ENCODE results near the gene HACD4. TPM values are rescaled to one million over a fixed set of nuclear protein-coding genes. Genes with fewer than 3 reads are reported as not detected.

The HACD4 gene
- total RNA-seq, 2 experiments from 2014 or later, result 4.0 to 4.1 TPM

DNA sequence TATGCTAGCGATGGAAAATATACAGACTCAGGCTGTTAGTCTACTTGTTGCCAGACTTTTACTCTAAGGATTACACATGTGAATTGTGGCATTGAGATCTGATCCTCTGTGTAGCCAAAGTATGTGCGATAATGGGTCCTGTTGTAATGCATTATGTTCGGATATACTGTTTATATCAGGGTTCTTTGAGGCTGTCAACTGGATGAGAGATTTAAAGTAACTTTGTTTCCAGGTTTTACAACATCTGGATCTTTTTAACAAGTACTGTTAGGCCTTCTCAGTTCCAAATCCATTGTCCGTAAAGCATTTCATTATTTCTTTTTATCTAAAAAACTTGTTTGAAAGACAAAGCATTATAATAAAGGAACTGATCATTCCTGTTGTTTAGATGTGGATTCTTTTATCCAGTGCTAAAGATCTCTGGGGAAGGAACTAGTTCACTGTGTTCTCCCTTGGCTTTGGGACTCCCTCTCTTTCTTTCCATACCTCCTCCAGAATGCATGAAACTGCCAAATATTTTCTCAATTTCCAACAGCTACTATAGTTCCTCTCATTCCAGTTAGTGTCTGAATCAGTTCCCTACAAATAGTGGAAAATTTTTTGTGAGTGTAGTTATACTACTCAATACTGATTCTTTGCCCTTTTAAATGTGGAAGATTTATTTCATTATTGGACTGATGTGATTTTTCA lies 68.8 kb downstream of the HACD4 start:
- H3K27me3 Mint-ChIP-seq, result no peaks in the 10 kb centered on the region
- ChIA-PET CTCF (interaction anchor here (1.4 kb wide), 2 partner anchors 21 to 149 kb away, joined by 3 read pairs; no protein-coding TSS in a partner anchor), POLR2A (interaction anchor here (0.7 kb wide), 1 partner anchor 10 kb away, joined by 3 read pairs; no protein-coding TSS in a partner anchor)
- H3K27ac Mint-ChIP-seq, result no peak overlapping the region
- DNase-seq, result no peak
- no peak for ATAC-seq
- H3K36me3 Mint-ChIP-seq (ENCODE audit: low read depth), result peaks cover 15% of the 10 kb centered on the region
- TF ChIP-seq, protein P1, sequence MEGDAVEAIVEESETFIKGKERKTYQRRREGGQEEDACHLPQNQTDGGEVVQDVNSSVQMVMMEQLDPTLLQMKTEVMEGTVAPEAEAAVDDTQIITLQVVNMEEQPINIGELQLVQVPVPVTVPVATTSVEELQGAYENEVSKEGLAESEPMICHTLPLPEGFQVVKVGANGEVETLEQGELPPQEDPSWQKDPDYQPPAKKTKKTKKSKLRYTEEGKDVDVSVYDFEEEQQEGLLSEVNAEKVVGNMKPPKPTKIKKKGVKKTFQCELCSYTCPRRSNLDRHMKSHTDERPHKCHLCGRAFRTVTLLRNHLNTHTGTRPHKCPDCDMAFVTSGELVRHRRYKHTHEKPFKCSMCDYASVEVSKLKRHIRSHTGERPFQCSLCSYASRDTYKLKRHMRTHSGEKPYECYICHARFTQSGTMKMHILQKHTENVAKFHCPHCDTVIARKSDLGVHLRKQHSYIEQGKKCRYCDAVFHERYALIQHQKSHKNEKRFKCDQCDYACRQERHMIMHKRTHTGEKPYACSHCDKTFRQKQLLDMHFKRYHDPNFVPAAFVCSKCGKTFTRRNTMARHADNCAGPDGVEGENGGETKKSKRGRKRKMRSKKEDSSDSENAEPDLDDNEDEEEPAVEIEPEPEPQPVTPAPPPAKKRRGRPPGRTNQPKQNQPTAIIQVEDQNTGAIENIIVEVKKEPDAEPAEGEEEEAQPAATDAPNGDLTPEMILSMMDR (IDR thresholded peaks at IDR 0.05), result no peak
- H3K9me3 Mint-ChIP-seq, result peaks cover 2% of the 10 kb centered on the region
- intact Hi-C loops (cut with micrococcal nuclease), result no loop called here
- peaks cover 3% of the 10 kb centered on the region for H3K4me1 Mint-ChIP-seq (ENCODE audit: low read depth)
- H3K4me3 Mint-ChIP-seq, result no peak overlapping the region

DNA sequence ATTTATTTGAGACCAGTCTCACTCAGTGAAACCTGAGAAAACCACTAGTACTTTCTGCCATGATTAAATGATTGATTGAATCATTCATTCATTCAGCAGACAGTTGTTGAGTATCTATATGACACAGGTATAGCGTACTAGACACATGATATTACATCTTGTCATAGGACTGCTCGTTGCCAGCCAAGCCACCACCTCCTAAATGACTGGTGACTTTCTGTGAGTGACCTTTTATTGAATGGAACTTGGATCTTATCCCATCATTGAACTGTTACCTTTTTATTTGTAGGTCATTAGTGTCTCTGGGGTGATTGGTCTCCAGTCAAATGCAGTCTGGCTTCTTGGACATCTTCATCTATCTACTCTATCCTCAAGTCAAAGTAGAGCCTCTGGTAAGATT lies 80.7 kb downstream of the HACD4 start:
- Mint-ChIP-seq H3K36me3 (ENCODE audit: low read depth) (peaks cover 25% of the 10 kb centered on the region), H3K27me3 (no peaks in the 10 kb centered on the region), H3K27ac (no peak overlapping the region), H3K4me1 (ENCODE audit: low read depth) (no peaks in the 10 kb centered on the region), H3K4me3 (no peak overlapping the region), H3K9me3 (no peaks in the 10 kb centered on the region)
- intact Hi-C loops (cut with micrococcal nuclease), result loop anchor here (5.0 kb wide), 1 partner anchor 162 kb away; no protein-coding TSS in a partner anchor
- CTCF ChIA-PET, result interaction anchor here (1.6 kb wide), 1 partner anchor 9 kb away, joined by 10 read pairs; no protein-coding TSS in a partner anchor
- ATAC-seq (no peak), DNase-seq (no peak)
- POLR2A ChIA-PET, result no interaction called here
- TF ChIP-seq, protein P1 (IDR thresholded peaks at IDR 0.05), result no peak

Other genes starting within 250 kb of the HACD4 start
- gene IFNB1, start 46.3 kb upstream of the HACD4 start, total RNA-seq, result 1 to 10 TPM in 1 of 2 experiments, under 1 TPM in 1; 0.87 to 1.1 TPM
- not detected for gene IFNW1, start 110.2 kb upstream of the HACD4 start, total RNA-seq
- gene IFNA21, start 135.0 kb upstream of the HACD4 start, total RNA-seq, result not detected
- not detected for gene IFNA4, start 155.9 kb upstream of the HACD4 start, total RNA-seq
- gene IFNA7, start 170.6 kb upstream of the HACD4 start, total RNA-seq, result not detected
- not detected for gene IFNA10, start 175.5 kb upstream of the HACD4 start, total RNA-seq
- not detected for gene IFNA16, start 185.7 kb upstream of the HACD4 start, total RNA-seq
- gene IFNA17, start 196.6 kb upstream of the HACD4 start, total RNA-seq, result not detected
- not detected for gene IFNA14, start 208.4 kb upstream of the HACD4 start, total RNA-seq

Measured in activated CD8-positive, alpha-beta T cell treated with anti-CD3 and anti-CD28 coated beads for 36 hours (primary cell).